Astrocyte of the spinal cord (primary cell): Measurements from ENCODE around the gene GNG2.
A peak's percentile ranks its signal among the peaks of the same experiment; 100 is the strongest.

Experiments used
- DNase-seq: peaks from one replicate; pipeline ENCODE4 v3.0.0; 2011; ENCODE audit warnings: low read depth, low spot score
- H3K4me3 ChIP-seq: 2 replicates; pipeline ENCODE4 v1.5.1; 2011; ENCODE audit warnings: low read depth, mild to moderate bottlenecking, low read length, moderate library complexity
- CTCF ChIP-seq: IDR thresholded peaks from 2 replicates; pipeline ENCODE4 v1.5.1; 2012; ENCODE audit warnings: low read depth, mild to moderate bottlenecking, low read length, inconsistent platforms
- in situ Hi-C: cut with HindIII; loops from 2 replicates; pipeline ENCODE4 v1.10.0; 2017; ENCODE audit warnings: low sequenced_read_pairs

GNG2 gene

DNA sequence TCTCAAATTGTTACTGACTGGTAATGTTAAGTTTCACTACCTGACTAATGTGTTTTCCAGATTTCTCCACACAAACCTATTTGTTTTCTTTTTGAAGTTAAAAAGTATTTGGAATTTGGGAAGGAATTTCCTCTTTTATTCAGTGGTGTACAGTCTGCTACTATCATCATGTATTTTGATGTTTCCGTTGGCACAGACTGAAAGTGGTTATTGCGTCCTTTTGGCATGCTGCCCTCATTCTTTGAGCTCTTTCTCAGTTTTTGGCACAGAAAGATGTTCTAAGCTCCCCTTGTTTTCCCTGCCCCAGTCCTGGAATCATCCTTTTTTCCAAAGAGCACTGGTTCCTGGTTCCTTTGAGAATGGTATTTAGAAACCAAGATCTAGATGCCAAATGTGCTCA, 97.5 kb downstream of the GNG2 start:
- in situ Hi-C loops: no loop called here
- TF ChIP-seq CTCF: no peak
- DNase-seq: peak; percentile 61

GRCh38 chr14:51959928-51960327, 99.5 kb downstream of the GNG2 start:
- in situ Hi-C loops: no loop called here
- no peak for TF ChIP-seq CTCF
- DNase-seq: no peak
- H3K4me3 ChIP-seq: no peak overlapping the region

More for the DNA sequence above, 97.5 kb downstream of the GNG2 start:
- no peak overlapping the region for H3K4me3 ChIP-seq

DNA sequence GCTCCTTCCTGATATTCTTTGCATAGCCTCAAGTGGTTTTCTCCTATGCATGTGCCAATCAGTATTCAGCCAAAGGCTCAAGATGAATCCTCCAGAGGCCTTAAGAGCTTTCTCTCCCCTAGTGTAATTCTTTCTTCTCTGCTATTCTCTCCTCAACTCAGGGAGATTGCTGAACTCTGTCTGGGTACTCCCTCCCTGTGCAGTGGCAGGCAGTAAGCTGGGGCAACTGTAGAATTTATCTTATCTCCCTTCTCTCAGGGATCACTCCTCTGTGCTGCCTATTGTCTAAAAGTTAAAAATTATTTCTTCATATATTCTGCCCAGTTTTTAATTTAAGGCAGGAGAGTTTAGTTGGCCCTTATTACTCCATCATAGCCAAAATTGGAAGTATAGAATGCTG, 100.5 kb downstream of the GNG2 start:
- in situ Hi-C loops: no loop called here
- no peak overlapping the region for H3K4me3 ChIP-seq
- DNase-seq: no peak
- TF ChIP-seq CTCF: no peak

DNA sequence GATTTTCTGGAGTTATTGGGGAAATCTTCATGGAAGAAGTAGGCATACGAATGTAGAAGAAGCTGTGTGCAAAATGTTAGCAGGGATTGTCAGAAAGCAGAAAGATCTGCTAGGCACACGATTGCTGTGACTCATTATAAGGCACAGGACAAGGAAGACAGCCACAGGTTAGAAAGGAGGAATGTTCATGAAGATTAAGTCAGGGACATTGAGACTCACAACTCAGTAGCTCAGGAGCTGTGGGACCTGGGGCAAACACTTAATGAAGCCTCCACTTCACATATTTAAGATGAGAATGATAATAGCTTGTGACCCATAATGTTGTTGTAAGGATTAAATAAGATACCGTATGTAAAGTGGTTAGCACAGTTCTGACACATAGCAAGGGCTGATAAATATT, 102.3 kb downstream of the GNG2 start:
- no peak for TF ChIP-seq CTCF
- in situ Hi-C loops: no loop called here
- no peak for DNase-seq
- H3K4me3 ChIP-seq: no peak overlapping the region

DNA sequence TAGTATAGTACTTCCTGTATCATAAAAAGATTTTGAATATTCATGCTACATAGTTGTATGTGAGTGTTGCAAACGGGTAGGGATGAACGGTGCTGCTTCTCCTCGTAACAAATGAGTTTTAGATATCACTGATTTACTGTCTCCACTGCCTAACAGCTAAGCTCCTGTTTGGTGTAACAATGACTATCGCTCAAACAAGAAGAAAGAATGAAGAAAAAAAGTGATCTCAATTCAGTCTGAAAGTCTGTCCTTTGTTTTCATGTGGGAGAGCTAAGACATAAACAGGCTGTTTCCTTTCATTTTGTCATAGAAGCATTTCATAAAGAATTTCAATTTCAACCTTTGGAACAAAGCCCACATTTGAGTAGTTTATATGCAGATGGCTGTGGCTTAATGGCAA, 102.9 kb downstream of the GNG2 start:
- in situ Hi-C loops: no loop called here
- no peak for TF ChIP-seq CTCF
- DNase-seq: no peak
- H3K4me3 ChIP-seq: no peak overlapping the region

DNA sequence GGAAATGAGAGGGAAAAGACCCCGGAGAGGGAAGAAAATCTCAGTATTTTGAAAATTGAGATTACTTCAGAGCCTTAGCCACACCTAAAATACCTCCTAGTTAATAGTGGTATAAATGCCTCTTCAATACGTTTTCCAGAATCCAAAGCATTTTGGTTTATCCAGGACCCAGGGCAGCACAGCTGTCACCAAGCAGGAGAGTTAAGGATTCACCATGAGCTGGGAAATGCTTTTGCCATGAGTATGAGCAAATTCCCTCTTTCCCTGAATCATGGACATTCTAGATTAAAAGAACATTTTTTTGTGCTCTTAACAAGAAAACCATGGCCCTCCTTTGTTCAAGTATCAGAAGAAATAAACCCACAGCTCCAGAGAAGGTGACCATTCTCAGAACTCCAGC, 107.1 kb downstream of the GNG2 start:
- no peak for TF ChIP-seq CTCF
- no peak for DNase-seq
- H3K4me3 ChIP-seq: no peak overlapping the region
- in situ Hi-C loops: no loop called here

- in situ Hi-C loops: no loop called here
- no peak overlapping the region for H3K4me3 ChIP-seq
- DNase-seq: no peak
- TF ChIP-seq CTCF: no peak
Measured at GRCh38 chr14:51969852-51970540, 109.6 kb downstream of the GNG2 start.
